Activated T-helper 1 cell treated with anti-CD3 and anti-CD28 coated beads, Interleukin-12 subunit alpha, Interleukin-12 subunit beta, Interleukin-2, Interleukin-4 antibody, amounts not matched to agents 30 ng/mL and 10 ng/mL and 1 ng/mL, durations not matched to agents 14 hours and 24 hours and 36 hours (primary cell): ENCODE measurements around the gene CPO. TPM values are rescaled to one million over a fixed set of nuclear protein-coding genes. Genes with fewer than 3 reads are reported as not detected.
A peak's percentile ranks its signal among the peaks of the same experiment; 100 is the strongest.

ENCODE experiments used
- DNase-seq: peaks from one replicate; pipeline ENCODE4 v3.0.0; 2021; ENCODE audit warnings: low spot score
- H3K27ac Mint-ChIP-seq: one replicate; pipeline ENCODE4 v1.8.0; 2021; ENCODE audit warnings: mild to moderate bottlenecking, mixed read lengths
- H3K27me3 Mint-ChIP-seq: one replicate; pipeline ENCODE4 v1.8.0; 2022; ENCODE audit warnings: mild to moderate bottlenecking, moderate library complexity, mixed read lengths; ENCODE audit not compliant: insufficient read depth
- H3K36me3 Mint-ChIP-seq: one replicate; pipeline ENCODE4 v1.8.0; 2021; ENCODE audit warnings: low read depth, mixed read lengths
- H3K4me1 Mint-ChIP-seq: one replicate; pipeline ENCODE4 v1.8.0; 2021; ENCODE audit warnings: low read depth, mixed read lengths
- H3K4me3 Mint-ChIP-seq: one replicate; pipeline ENCODE4 v1.8.0; 2021; ENCODE audit warnings: mild to moderate bottlenecking, moderate library complexity, mixed read lengths
- H3K9me3 Mint-ChIP-seq: one replicate; pipeline ENCODE4 v1.8.0; 2021; ENCODE audit warnings: mixed read lengths
- intact Hi-C: fragments of 100-400 bp; cut with micrococcal nuclease; formaldehyde crosslinking; loops from one replicate; pipeline ENCODE4 v1.15.1; 2024
- total RNA-seq: library from RNA; stranded (reverse); gene quantifications from 2 replicates; pipeline ENCODE4 v1.2.3, GENCODE V29; 2022

The CPO gene
- total RNA-seq, 1 donor from 2014 or later, result not detected

DNA sequence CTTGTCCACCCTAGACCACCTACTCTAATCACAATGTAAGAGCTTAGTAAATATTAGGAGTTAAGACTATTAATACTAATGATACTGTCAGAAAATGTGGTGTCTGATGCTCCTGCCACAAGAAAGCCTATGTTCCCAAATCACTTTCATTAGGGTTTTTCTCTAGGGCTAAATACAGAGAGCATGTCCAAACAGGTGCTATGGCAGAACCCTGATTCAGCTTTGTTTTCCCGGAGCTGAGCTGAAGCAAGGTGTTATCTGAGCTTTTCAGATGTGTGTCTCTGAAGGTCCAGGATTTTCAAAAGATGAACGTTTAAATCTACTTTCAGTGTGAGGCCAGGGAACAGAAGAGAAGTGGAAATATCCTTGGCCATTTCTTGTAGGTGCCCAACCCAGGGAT lies 40.6 kb downstream of the CPO start:
- intact Hi-C loops, result loop anchor here (5.0 to 10.0 kb wide), 3 partner anchors 162 to 288 kb away; no protein-coding TSS in a partner anchor
- Mint-ChIP-seq H3K4me1 (peaks cover 10% of the 10 kb centered on the region), H3K36me3 (no peaks in the 10 kb centered on the region), H3K27me3 (no peaks in the 10 kb centered on the region), H3K27ac (no peak overlapping the region), H3K4me3 (no peak overlapping the region), H3K9me3 (peaks cover 3% of the 10 kb centered on the region)
- DNase-seq, result no peak

DNA sequence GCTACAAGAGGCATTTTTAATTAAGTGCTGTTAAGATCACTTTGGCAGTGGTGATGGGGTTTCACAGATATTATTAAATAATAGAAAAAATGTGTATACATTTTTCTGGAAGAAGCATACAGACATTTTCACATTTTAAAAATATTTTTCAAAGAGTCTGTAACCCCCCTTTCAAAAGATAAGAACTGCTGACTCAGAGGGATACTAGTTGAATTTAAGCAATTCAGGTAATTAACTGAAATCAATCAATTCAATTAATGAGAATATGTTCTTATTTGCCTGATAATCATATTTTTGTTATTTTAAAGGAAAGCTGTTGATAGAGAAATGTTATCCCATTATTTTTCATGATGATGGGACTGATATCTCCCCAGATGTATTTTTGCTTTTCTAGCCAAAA lies 41.1 kb downstream of the CPO start:
- no peak for DNase-seq
- Mint-ChIP-seq H3K27me3 (no peaks in the 10 kb centered on the region), H3K9me3 (peaks cover 2% of the 10 kb centered on the region), H3K36me3 (no peaks in the 10 kb centered on the region), H3K27ac (no peak overlapping the region), H3K4me1 (peaks cover 10% of the 10 kb centered on the region), H3K4me3 (no peak overlapping the region)
- intact Hi-C loops, result loop anchor here (5.0 to 10.0 kb wide), 3 partner anchors 162 to 288 kb away; no protein-coding TSS in a partner anchor

DNA sequence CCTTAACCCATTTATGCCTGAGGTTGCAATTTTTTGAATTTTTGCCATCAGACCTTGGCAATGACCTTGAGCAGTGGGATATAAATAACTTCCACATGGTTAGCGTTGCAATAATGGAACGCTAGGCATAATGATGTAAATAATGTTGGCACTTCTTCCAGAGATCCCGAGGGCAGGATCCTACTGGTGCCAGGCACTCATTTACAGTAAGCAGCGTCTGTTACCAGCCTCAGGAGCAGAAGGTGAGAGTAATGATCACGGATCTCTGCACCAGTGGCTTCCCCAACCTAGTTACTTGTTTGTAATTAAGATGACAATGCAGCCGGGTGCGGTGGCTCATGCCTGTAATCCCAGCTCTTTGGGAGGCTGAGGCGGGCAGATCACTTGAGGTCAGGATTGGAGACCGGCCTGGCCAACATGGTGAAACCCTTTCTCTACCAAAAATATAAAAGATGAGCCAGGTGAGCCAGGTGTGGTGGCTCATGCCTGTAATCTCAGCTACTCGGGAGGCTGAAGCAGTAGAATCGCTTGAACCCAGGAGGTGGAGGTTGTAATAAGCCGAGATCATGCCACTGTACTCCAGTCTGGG lies 41.9 kb downstream of the CPO start:
- H3K36me3 Mint-ChIP-seq, result no peaks in the 10 kb centered on the region
- H3K4me3 Mint-ChIP-seq, result no peak overlapping the region

DNA sequence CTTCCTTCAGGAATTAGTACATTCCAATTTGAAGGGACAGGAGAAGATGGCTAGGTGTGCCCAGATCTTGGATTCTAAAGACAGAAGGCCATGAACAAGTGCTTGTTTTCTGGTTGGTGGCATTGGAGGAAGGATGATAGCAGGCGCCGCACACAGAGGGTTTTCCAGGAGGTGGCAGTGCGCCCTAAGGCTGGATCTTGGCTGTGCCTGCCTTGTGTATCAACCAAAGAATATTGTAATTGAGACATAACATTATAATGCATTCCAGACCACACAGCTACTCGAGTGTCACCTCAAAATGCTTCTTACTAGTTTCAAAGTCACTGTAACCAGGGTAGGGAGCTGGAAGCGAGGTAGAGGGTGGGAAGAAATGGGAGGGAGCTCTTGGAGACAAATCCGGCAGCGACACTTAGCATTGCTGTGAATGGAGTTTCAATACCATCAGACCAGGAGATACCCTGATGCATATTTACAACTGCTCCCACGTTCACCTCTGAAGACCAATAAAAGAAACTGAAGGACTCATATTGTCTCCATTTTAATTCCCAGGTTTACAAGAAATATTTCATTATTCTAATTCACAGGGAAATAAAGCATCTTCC lies 42.5 kb downstream of the CPO start:
- Mint-ChIP-seq H3K27me3 (no peaks in the 10 kb centered on the region), H3K4me1 (peaks cover 13% of the 10 kb centered on the region), H3K9me3 (no peaks in the 10 kb centered on the region), H3K4me3 (no peak overlapping the region), H3K27ac (no peak overlapping the region), H3K36me3 (no peaks in the 10 kb centered on the region)
- DNase-seq, result peak; percentile 9
- intact Hi-C loops, result loop anchor here (1.0 to 10.0 kb wide), 4 partner anchors 160 to 491 kb away; no protein-coding TSS in a partner anchor

More for the DNA sequence above, 41.9 kb downstream of the CPO start:
- H3K4me1 Mint-ChIP-seq, result peaks cover 10% of the 10 kb centered on the region
- no peaks in the 10 kb centered on the region for H3K27me3 Mint-ChIP-seq
- intact Hi-C loops, result loop anchor here (1.0 to 10.0 kb wide), 4 partner anchors 161 to 492 kb away; no protein-coding TSS in a partner anchor
- no peaks in the 10 kb centered on the region for H3K9me3 Mint-ChIP-seq
- DNase-seq, result no peak
- no peak overlapping the region for H3K27ac Mint-ChIP-seq

DNA sequence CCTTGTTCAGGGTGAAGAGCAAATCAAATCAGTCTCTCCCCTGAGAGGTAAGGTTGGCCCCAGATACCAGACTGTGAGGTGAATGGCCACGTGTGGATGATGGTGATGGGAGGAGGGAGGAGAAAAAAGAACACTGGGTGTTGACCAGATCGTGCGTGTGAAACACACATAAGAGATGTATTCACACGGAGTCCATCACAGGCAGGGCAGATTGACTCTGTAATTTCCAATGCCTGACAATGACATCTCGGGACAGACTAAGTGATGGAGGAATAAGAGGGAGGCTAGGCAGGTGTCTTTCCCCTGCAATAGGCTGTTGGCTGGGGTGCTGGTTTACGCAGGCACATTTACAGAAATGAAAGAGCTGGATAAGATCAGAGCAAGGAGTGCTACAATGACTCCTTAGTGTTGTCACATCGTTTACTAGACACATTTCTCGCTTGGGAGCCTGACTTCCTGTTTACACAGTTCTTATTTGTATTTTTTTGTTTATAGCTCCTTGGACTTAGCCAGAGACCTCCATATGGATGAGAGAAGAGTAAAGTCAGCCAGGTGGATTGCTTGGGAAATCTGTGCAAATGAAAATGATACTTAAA lies 43.1 kb downstream of the CPO start:
- H3K27me3 Mint-ChIP-seq, result no peaks in the 10 kb centered on the region
- no peaks in the 10 kb centered on the region for H3K9me3 Mint-ChIP-seq
- peaks cover 18% of the 10 kb centered on the region for H3K4me1 Mint-ChIP-seq
- no peaks in the 10 kb centered on the region for H3K36me3 Mint-ChIP-seq
- no peak for DNase-seq
- H3K4me3 Mint-ChIP-seq, result no peak overlapping the region
- no peak overlapping the region for H3K27ac Mint-ChIP-seq
- intact Hi-C loops, result loop anchor here (5.0 to 10.0 kb wide), 3 partner anchors 160 to 290 kb away; no protein-coding TSS in a partner anchor

DNA sequence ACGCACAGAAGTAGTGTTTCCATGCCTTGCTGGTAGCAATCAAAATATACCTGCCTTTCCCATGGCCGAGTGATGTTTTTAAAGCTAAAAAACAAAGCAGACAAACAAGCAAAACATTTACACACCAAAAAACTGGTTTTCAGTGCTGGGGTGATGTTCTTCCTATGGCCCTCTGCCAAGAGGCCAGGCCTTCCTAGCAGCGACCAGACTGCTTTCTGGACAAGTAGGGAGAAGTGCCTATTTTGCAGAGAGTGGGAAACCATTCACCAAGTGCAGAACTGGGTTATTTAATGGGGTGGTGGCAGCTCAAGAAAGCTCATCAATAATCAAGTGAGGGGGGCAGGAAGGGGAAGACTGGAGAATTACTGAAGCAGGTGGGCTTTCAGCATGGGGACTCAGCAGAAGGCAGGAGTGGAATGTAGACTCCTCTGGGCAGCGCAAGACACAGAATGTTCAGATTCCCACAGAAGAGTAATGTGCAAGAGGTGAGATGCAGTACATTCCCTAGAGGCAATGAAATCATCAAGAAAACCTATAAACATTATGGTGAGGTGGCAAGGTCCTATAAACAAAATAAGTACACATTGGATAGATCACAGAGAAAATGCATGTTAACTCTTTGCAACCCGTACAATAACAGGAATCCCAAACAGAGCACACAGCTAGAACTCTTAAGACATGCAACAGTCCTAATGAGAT lies 44.0 kb downstream of the CPO start:
- Mint-ChIP-seq H3K4me3 (no peak overlapping the region), H3K27me3 (no peaks in the 10 kb centered on the region), H3K4me1 (peaks cover 18% of the 10 kb centered on the region), H3K27ac (no peak overlapping the region), H3K36me3 (no peaks in the 10 kb centered on the region), H3K9me3 (no peaks in the 10 kb centered on the region)
- intact Hi-C loops, result loop anchor here (5.0 to 10.0 kb wide), 3 partner anchors 159 to 291 kb away; no protein-coding TSS in a partner anchor
- no peak for DNase-seq

DNA sequence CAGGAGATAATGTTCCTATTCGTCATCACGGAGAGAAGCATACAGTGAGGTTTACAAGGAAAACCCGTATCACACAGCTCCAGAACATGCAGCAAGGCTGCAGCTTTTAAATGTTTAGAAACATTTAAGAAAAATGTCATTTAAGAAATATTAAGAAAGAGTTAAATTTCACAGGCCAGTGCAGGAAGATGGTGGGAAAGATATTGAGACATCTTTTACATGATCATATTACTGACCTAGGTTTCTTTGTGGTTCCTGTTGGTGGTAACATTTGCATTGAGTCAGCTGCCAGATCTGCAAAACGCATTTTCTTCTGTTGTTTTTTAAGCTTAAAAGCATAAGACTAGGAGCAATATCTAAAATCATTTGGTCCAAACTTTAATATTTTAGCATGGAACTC lies 44.9 kb downstream of the CPO start:
- Mint-ChIP-seq H3K9me3 (no peaks in the 10 kb centered on the region), H3K36me3 (no peaks in the 10 kb centered on the region)

DNA sequence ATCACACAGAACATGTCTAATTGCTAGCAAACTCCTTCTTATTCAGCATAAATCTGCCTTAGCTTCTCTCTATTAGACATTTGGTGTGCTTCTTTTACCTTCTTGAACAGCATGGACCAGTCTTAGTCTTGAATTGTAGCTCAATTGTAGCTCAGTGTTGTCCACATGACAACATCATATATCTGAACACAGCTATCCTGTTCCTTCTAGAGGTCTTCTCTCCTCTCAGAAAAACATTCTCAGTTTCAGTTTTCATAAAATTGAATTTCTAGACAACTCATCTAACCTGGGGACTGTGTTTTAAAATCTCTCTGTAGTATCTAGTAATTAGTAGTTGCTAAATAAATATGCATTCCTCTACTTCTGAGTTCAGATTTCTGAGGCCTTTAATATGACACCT lies 47.6 kb downstream of the CPO start:
- intact Hi-C loops, result loop anchor here (10.0 kb wide), 1 partner anchor 182 kb away; no protein-coding TSS in a partner anchor
- no peak for DNase-seq
- Mint-ChIP-seq H3K4me1 (peaks cover 22% of the 10 kb centered on the region), H3K9me3 (no peaks in the 10 kb centered on the region), H3K36me3 (no peaks in the 10 kb centered on the region), H3K4me3 (no peak overlapping the region), H3K27ac (no peak overlapping the region), H3K27me3 (no peaks in the 10 kb centered on the region)

More for the DNA sequence above, 44.9 kb downstream of the CPO start:
- no peaks in the 10 kb centered on the region for H3K27me3 Mint-ChIP-seq
- no peak overlapping the region for H3K4me3 Mint-ChIP-seq
- DNase-seq, result no peak
- peaks cover 20% of the 10 kb centered on the region for H3K4me1 Mint-ChIP-seq
- intact Hi-C loops, result loop anchor here (5.0 to 10.0 kb wide), 3 partner anchors 158 to 292 kb away; no protein-coding TSS in a partner anchor
- H3K27ac Mint-ChIP-seq, result no peak overlapping the region

DNA sequence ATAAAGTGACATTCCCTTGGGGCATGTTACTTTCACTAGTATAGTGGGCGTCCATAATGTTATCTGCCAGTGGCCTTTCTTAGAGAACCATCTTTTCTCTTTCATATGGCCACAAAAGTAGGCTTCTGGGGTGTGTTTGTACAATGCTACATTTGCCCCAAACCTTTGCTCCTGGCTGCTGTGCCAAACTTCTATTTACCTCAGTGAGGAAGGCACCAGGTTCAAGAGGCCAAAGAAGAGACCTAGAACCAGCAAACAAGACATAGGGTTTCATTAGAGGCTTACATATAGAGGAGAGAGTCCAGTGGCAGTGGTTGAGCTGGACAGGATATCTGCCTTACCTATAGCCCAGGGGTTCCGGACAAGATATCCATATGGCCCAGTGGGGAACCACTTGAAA lies 48.5 kb downstream of the CPO start:
- no peaks in the 10 kb centered on the region for H3K27me3 Mint-ChIP-seq
- H3K27ac Mint-ChIP-seq, result no peak overlapping the region
- H3K36me3 Mint-ChIP-seq, result no peaks in the 10 kb centered on the region
- no peaks in the 10 kb centered on the region for H3K9me3 Mint-ChIP-seq
- H3K4me3 Mint-ChIP-seq, result no peak overlapping the region
- peaks cover 14% of the 10 kb centered on the region for H3K4me1 Mint-ChIP-seq
- no peak for DNase-seq
- intact Hi-C loops, result loop anchor here (10.0 kb wide), 1 partner anchor 183 kb away; no protein-coding TSS in a partner anchor

DNA sequence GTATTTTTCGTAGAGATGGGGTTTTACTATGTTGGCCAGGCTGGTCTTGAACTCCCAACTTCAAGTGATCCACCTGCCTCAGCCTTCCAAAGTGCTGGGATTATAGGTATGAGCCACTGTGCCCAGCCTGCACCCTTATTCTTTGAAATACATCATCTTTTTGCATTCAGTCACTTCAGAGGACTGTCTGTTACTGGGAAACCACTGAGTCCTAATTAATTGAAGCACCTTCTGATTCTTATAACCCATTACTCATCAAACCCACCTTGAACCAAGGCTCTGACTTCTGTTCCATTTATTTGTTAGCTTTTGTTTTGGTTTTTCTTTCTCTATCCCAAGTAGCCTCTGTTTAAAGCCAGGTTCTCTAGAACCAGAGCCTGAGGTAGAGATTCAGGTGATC lies 49.6 kb downstream of the CPO start:
- Mint-ChIP-seq H3K9me3 (no peaks in the 10 kb centered on the region), H3K27ac (no peak overlapping the region), H3K27me3 (no peaks in the 10 kb centered on the region), H3K4me1 (peaks cover 12% of the 10 kb centered on the region), H3K36me3 (no peaks in the 10 kb centered on the region), H3K4me3 (no peak overlapping the region)
- no peak for DNase-seq
- intact Hi-C loops, result loop anchor here (10.0 kb wide), 1 partner anchor 184 kb away; no protein-coding TSS in a partner anchor

DNA sequence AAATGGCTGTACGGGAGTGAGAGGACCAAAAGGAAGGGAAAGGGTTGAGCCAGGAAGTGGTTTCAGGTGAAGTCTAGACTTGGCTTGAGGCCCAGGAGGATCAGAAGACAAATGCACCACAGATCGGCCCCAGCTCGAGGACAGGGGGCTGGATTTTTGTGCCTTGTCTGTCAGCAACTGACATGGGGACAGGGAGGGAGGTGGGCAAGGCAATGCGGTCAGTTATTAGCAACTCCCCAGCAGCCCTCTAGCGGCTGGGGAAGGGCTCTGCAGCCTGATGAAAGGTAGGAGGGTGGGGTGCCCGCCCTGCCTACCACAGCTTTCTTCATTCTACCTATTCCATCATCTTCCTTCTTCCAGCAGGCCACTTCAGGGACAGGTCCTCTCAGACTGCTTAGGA lies 50.0 kb downstream of the CPO start:
- Mint-ChIP-seq H3K4me1 (peaks cover 12% of the 10 kb centered on the region), H3K36me3 (no peaks in the 10 kb centered on the region), H3K27ac (no peak overlapping the region), H3K4me3 (no peak overlapping the region), H3K9me3 (no peaks in the 10 kb centered on the region), H3K27me3 (no peaks in the 10 kb centered on the region)
- no peak for DNase-seq
- intact Hi-C loops, result loop anchor here (10.0 kb wide), 1 partner anchor 185 kb away; no protein-coding TSS in a partner anchor

DNA sequence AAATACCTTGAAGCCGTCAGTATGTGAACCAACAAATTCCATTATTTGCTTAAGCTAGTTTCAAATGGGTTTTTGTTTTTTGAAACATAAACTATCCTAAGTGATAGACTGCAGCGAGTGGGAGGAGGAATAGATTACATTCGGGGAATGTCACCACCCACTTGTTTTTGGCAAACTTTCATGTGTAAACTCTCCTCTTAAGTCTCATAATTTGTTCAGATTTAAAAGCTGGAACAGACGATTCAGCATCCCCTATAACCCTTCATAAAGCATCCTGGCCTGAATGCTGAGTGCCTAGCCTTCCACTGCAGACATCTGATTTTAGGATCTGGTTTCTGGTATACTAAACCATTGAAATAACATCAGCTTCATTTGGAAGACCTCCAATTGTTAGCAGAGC lies 51.0 kb downstream of the CPO start:
- peaks cover 2% of the 10 kb centered on the region for H3K27me3 Mint-ChIP-seq
- no peaks in the 10 kb centered on the region for H3K36me3 Mint-ChIP-seq
- H3K27ac Mint-ChIP-seq, result no peak overlapping the region
- DNase-seq, result no peak
- H3K4me3 Mint-ChIP-seq, result no peak overlapping the region
- no peaks in the 10 kb centered on the region for H3K9me3 Mint-ChIP-seq
- peaks cover 12% of the 10 kb centered on the region for H3K4me1 Mint-ChIP-seq
- intact Hi-C loops, result no loop called here
